K562 (cell line): Measurements from ENCODE around the gene DOK1. TPM values are rescaled to one million over a fixed set of nuclear protein-coding genes. Genes with fewer than 3 reads are reported as not detected.

Experiments used
- MTA1 ChIP-seq: fragments of 450-650 bp; IDR thresholded peaks from 2 replicates; pipeline ENCODE4 v1.6.1; 2017; ENCODE audit warnings: borderline replicate concordance
- NFRKB ChIP-seq: fragments of 450-650 bp; IDR thresholded peaks from 2 replicates; pipeline ENCODE4 v1.6.1; 2016; ENCODE audit warnings: low read depth
- RBFOX2 ChIP-seq: fragments of 200-400 bp; formaldehyde crosslinking; IDR thresholded peaks from 2 replicates; pipeline ENCODE4 v1.6.1; 2017; ENCODE audit warnings: low read depth, mild to moderate bottlenecking, low read length, moderate library complexity
- RBM17 ChIP-seq: fragments of 200-400 bp; formaldehyde crosslinking; IDR thresholded peaks from 2 replicates; pipeline ENCODE4 v1.6.1; 2017; ENCODE audit warnings: low read depth, mild to moderate bottlenecking, low read length, borderline replicate concordance
- SETDB1 ChIP-seq: IDR thresholded peaks from one replicate; pipeline ENCODE4 v1.6.1; 2012; ENCODE audit warnings: low read length, control low read depth, inconsistent platforms
- SMARCE1 ChIP-seq: fragments of 450-650 bp; IDR thresholded peaks from 2 replicates; pipeline ENCODE4 v1.7.1; 2016; ENCODE audit warnings: mild to moderate bottlenecking
- SP2 ChIP-seq: IDR thresholded peaks from 2 replicates; pipeline ENCODE4 v1.6.1; 2011; ENCODE audit warnings: mild to moderate bottlenecking, low read depth, low read length, moderate library complexity; ENCODE audit not compliant: poor library complexity, severe bottlenecking; ENCODE audit errors: extremely low read depth
- SRSF9 ChIP-seq: fragments of 200-400 bp; formaldehyde crosslinking; IDR thresholded peaks from 2 replicates; pipeline ENCODE4 v1.6.1; 2017; ENCODE audit warnings: low read depth, low read length, borderline replicate concordance
- TEAD1 ChIP-seq, 2 experiments: fragments of 450-650 bp in 1 of 2; sonication (generic) in 1 of 2; formaldehyde crosslinking; IDR thresholded peaks; 2 replicates each; pipeline versions ENCODE4 v1.4.0 to v1.8.0; 2020 to 2022; ENCODE audit warnings: mild to moderate bottlenecking in 2 of 2, missing genetic modification reagents in 1 of 2
- polyA plus RNA-seq, 8 experiments: library from polyadenylated mRNA; depleted of rRNA in 4 of 8; stranded (reverse) in 5 of 8; unstranded in 3 of 8; fragments of >200 nt; fragmentation: Nextera tagmentation in 2 of 8; fragmentation: Illumina TruSeq in 1 of 8; extraction: Ambion mirVana in 2 of 8; extraction: Trizol in 1 of 8; gene quantifications; 2 replicates each; pipeline versions ENCODE4 v1.2.1 to v1.2.3, GENCODE V29; 2011 to 2014; ENCODE audit warnings: inconsistent platforms in 1 of 8, missing spikeins in 1 of 8
- total RNA-seq, 7 experiments: library from RNA; depleted of rRNA in 6 of 7; stranded (reverse); fragments of >200 nt in 6 of 7; fragmentation: Illumina TruSeq in 2 of 7; extraction: Trizol in 2 of 7; gene quantifications; 2 replicates each; pipeline versions ENCODE4 v1.2.1 to v1.2.3, GENCODE V29; 2011 to 2021; ENCODE audit warnings: low replicate concordance in 1 of 7
- TF ChIP-seq, protein P1 (sequence below): fragments of 450-650 bp; IDR thresholded peaks from 2 replicates; pipeline ENCODE4 v1.6.1; 2018; ENCODE audit not compliant: partially characterized antibody
- TF ChIP-seq, protein P2 (sequence below): sonication (generic); formaldehyde crosslinking; IDR thresholded peaks from 2 replicates; pipeline ENCODE4 v1.8.0; 2022; ENCODE audit warnings: missing genetic modification reagents, mild to moderate bottlenecking, moderate library complexity, borderline replicate concordance
- TF ChIP-seq, protein P3 (sequence below): fragments of 450-650 bp; conservative IDR thresholded peaks from 2 replicates; pipeline ENCODE4 v1.6.1; 2016; ENCODE audit warnings: missing genetic modification characterization, low read depth, mild to moderate bottlenecking, missing compliant biosample characterization, moderate library complexity
- TF ChIP-seq, protein P4 (sequence below), 2 experiments: fragments of 150-350 bp in 1 of 2; IDR thresholded peaks; 2 replicates each; pipeline ENCODE4 v1.6.1; 2012 to 2016; ENCODE audit warnings: low read depth in 2 of 2, low read length in 2 of 2, mild to moderate bottlenecking in 1 of 2, moderate library complexity in 1 of 2

Gene DOK1
- total and polyA plus RNA-seq, 9 of the 15 experiments (the other 6 are each of a cell fraction or from before 2014, with no cell fraction given): 0.59 to 36.4 (median 16.1) TPM

DNA sequence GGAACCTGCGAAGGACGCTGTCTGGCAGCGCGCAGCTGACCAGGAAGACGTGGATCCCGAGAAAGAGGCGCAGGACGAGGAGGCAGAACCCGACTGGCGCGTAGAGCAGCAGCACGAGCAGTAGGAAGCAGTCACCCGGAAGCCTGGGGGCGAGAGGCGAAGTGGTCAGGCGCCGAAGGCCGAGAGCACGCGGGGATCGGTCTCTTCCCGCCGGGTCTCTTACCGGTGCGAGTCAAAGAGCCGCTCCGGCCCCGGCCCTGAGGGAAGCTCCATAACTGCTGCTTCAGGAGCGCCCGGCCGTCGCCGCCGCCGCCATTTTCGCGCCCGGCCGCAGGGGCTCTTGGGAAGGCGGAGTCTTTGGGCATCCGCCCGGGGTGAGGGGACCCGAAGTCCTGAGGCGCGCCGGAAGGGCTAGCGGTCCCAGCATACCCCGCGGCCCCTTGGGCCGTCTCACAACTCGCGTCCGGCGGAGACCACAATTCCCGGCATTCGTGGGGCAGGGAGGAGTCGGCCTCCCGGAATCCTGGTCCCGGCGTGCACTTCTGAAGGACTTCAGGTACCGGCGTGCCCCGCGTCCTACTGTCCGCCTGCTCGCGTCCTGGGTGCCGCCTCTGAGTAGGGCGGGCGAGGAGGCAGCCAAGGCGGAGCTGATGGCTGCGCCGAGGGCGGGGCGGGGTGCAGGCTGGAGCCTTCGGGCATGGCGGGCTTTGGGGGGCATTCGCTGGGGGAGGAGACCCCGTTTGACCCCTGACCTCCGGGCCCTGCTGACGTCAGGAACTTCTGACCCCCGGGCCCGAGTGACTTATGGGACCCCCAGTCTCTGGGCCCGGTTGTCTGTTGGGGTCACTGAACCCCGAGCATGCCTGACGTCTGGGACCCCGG is 24.9 kb upstream of the DOK1 start, which contains the start of the genes AUP1 and HTRA2 (continued):
- TF ChIP-seq, protein P1, sequence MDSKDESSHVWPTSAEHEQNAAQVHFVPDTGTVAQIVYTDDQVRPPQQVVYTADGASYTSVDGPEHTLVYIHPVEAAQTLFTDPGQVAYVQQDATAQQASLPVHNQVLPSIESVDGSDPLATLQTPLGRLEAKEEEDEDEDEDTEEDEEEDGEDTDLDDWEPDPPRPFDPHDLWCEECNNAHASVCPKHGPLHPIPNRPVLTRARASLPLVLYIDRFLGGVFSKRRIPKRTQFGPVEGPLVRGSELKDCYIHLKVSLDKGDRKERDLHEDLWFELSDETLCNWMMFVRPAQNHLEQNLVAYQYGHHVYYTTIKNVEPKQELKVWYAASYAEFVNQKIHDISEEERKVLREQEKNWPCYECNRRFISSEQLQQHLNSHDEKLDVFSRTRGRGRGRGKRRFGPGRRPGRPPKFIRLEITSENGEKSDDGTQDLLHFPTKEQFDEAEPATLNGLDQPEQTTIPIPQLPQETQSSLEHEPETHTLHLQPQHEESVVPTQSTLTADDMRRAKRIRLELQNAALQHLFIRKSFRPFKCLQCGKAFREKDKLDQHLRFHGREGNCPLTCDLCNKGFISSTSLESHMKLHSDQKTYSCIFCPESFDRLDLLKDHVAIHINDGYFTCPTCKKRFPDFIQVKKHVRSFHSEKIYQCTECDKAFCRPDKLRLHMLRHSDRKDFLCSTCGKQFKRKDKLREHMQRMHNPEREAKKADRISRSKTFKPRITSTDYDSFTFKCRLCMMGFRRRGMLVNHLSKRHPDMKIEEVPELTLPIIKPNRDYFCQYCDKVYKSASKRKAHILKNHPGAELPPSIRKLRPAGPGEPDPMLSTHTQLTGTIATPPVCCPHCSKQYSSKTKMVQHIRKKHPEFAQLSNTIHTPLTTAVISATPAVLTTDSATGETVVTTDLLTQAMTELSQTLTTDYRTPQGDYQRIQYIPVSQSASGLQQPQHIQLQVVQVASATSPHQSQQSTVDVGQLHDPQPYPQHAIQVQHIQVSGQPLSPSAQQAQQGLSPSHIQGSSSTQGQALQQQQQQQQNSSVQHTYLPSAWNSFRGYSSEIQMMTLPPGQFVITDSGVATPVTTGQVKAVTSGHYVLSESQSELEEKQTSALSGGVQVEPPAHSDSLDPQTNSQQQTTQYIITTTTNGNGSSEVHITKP: peak; percentile 44
- no peak for TF ChIP-seq SRSF9
- peak; percentile 9 to 59; a peak in 3 of 4 replicates for TF ChIP-seq TEAD1 (CRISPR knock-in tag; IDR thresholded peaks at IDR 0.05)
- TF ChIP-seq SETDB1: peak; percentile 45
- peak; percentile 59 for TF ChIP-seq NFRKB
- TF ChIP-seq, protein P2, sequence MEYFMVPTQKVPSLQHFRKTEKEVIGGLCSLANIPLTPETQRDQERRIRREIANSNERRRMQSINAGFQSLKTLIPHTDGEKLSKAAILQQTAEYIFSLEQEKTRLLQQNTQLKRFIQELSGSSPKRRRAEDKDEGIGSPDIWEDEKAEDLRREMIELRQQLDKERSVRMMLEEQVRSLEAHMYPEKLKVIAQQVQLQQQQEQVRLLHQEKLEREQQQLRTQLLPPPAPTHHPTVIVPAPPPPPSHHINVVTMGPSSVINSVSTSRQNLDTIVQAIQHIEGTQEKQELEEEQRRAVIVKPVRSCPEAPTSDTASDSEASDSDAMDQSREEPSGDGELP: peak; percentile 64; the same call in 1 of the 2 replicates
- no peak for TF ChIP-seq SP2
- TF ChIP-seq MTA1: peak; percentile 78; the same call in 1 of the 2 replicates
- TF ChIP-seq RBM17: no peak
- TF ChIP-seq, protein P3, sequence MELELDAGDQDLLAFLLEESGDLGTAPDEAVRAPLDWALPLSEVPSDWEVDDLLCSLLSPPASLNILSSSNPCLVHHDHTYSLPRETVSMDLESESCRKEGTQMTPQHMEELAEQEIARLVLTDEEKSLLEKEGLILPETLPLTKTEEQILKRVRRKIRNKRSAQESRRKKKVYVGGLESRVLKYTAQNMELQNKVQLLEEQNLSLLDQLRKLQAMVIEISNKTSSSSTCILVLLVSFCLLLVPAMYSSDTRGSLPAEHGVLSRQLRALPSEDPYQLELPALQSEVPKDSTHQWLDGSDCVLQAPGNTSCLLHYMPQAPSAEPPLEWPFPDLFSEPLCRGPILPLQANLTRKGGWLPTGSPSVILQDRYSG (tag): no peak
- TF ChIP-seq, protein P4, sequence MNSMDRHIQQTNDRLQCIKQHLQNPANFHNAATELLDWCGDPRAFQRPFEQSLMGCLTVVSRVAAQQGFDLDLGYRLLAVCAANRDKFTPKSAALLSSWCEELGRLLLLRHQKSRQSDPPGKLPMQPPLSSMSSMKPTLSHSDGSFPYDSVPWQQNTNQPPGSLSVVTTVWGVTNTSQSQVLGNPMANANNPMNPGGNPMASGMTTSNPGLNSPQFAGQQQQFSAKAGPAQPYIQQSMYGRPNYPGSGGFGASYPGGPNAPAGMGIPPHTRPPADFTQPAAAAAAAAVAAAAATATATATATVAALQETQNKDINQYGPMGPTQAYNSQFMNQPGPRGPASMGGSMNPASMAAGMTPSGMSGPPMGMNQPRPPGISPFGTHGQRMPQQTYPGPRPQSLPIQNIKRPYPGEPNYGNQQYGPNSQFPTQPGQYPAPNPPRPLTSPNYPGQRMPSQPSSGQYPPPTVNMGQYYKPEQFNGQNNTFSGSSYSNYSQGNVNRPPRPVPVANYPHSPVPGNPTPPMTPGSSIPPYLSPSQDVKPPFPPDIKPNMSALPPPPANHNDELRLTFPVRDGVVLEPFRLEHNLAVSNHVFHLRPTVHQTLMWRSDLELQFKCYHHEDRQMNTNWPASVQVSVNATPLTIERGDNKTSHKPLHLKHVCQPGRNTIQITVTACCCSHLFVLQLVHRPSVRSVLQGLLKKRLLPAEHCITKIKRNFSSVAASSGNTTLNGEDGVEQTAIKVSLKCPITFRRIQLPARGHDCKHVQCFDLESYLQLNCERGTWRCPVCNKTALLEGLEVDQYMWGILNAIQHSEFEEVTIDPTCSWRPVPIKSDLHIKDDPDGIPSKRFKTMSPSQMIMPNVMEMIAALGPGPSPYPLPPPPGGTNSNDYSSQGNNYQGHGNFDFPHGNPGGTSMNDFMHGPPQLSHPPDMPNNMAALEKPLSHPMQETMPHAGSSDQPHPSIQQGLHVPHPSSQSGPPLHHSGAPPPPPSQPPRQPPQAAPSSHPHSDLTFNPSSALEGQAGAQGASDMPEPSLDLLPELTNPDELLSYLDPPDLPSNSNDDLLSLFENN (IDR thresholded peaks at IDR 0.05; ENCODE audit: low read depth in 2 of 2, low read length in 2 of 2): peak in 1 of 2 experiments; percentile 50; a peak in 1 of 4 replicates
- TF ChIP-seq RBFOX2: peak; percentile 95
- TF ChIP-seq SMARCE1: 0 out of 2 replicates have a peak, but pooled peaks have one; percentile 14
